ENCODE results near the gene CNNM4.

Gene CNNM4

DNA sequence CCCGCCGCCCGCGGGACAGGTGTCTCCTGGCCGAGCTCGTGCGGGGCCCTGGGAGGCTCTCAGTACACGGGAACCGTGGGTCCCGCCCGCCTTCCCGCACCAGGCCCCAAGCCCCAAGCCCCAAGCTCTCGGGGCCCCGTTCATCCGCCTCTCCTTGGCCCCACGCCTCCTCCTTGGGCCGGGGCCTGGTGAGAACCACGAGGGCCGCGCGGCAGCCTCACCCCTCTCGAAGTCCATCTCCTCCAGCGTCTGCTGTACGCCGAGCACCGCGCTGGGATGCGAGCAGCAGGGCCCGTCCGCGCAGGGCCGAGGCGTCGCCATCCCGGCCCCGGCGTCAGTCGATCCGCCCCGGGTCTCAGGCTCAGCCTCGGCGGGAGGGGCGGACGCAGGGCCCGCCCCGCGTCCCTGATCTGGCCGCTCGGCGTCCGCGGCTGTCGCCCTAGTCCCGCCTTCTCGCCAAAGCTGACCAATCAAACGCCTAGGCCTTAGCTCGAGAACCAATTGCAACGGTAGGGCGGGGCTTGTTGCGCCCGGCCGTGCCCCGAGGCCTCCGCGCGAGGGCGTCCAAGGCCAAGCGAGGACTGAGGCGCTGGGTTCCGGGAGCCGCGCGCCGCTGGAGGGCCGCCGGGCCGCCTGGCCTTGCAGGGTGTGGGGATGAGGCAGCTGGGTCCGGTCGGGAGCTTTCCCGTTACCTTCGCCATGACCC, 97.1 kb downstream of the CNNM4 start, which contains the start of gene ANKRD39:
Gene ANKRD39 (minus strand): TSS at position 350 of the 706 bp plus-strand sequence. CDS start 29 bp downstream, at position 321.
- peak; percentile 91 to 96 for DNase-seq (ENCODE audit: low read depth in 1 of 2, low spot score in 1 of 2)

DNA sequence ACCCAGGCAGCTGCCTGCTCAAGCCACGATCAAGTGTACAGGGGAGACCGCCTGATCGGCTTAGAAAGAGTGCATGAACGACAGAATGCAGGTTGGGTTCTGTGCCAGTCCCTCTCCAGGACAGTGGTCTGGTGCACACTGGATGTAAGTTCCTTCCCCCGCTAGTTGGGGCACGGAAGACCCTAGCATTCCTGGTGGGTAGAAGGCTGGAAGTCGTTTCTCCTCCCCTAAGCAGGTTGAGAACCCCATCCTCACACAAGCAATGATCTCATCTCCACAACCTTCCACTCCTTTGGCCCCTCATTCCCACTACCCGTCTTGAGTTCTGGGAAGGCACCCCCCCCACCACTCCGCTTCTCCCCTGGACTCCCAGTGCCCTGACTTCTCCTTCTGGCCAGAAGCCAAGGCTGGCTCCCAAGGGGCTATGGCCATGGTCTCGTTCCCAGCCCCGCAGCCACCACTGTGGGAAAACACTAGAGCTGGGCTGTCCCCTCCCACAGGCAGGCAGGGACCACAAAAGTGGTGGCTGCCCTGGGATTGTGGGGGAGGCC, 98.5 kb downstream of the CNNM4 start:
- DNase-seq (ENCODE audit: low read depth in 1 of 2, low spot score in 1 of 2): no peak

DNA sequence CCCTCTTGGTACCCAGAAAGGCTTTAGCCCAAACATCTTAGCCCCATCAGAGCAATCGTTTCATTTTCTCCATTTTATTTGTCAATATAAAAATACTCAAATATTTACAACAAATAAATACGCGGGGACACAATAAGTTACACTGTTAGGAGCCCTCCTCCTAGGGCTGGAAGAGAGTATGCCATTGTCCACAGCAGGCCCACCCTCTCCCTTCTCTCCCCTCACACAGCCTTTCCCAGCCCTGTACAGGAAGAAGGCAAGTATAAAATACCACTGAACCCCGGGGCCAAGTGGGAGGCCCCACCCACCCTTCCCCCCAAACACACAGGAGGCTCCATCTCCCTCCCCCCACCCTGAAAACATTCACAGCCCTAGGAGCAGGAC, 99.0 kb downstream of the CNNM4 start:
- no peak for DNase-seq (ENCODE audit: low read depth in 1 of 2, low spot score in 1 of 2)

GRCh38 chr2:96860065-96861029, 99.6 kb downstream of the CNNM4 start:
- DNase-seq (ENCODE audit: low read depth in 1 of 2, low spot score in 1 of 2): no peak

DNA sequence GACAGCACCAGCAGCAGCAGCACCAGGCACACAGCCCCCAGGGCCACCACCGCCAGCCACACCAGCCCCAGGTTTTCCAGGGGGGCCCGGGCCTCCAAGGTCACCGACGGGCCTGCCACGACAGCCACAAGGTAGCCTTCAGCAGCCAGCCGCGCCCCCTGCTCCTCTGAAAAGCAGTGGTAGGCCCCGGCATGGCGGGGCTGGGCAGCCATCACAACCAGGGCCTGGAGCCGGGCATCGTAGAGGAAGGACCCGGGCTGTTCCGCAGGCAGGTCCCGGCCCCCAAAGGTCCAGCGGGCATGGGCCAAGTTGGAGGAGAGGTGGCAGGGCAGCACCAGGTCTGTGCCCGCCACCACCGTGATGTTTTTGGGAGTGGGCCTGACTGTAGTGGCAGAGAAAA, 100.4 kb downstream of the CNNM4 start:
- DNase-seq (ENCODE audit: low read depth in 1 of 2, low spot score in 1 of 2): no peak

Data from activated T-helper 1 cell treated with anti-CD3 and anti-CD28 coated beads, Interleukin-2, amount 50 U/mL, for 16 hours (primary cell).